ENCODE measurements around the gene ZNF254.
A peak's percentile ranks its signal among the peaks of the same experiment; 100 is the strongest.

GRCh38 chr19:24074720-24075454 is 12.1 kb upstream of the ZNF254 start:
- TF ChIP-seq CTCF (conservative IDR thresholded peaks at IDR 0.05; ENCODE audit: low read depth, low read length) (0 out of 2 replicates have a peak, but pooled peaks have one; percentile 17), CEBPB (IDR thresholded peaks at IDR 0.05; ENCODE audit: low read depth, low read length) (peak; percentile 82; the same call in 1 of the 2 replicates), RFX5 (IDR thresholded peaks at IDR 0.05; ENCODE audit: low read depth, low read length) (no peak), MAZ (IDR thresholded peaks at IDR 0.05; ENCODE audit: borderline replicate concordance, low read depth, low read length) (no peak), RAD21 (IDR thresholded peaks at IDR 0.05; ENCODE audit: low read length) (no peak), POLR2A (IDR thresholded peaks at IDR 0.05; ENCODE audit: low read depth, low read length) (no peak), MXI1 (IDR thresholded peaks at IDR 0.05; ENCODE audit: borderline replicate concordance, low read depth, low read length) (no peak), USF2 (IDR thresholded peaks at IDR 0.05; ENCODE audit: low read depth, low read length) (no peak), SMC3 (IDR thresholded peaks at IDR 0.05; ENCODE audit: low read depth, low read length) (no peak)
- TF ChIP-seq, protein P1, sequence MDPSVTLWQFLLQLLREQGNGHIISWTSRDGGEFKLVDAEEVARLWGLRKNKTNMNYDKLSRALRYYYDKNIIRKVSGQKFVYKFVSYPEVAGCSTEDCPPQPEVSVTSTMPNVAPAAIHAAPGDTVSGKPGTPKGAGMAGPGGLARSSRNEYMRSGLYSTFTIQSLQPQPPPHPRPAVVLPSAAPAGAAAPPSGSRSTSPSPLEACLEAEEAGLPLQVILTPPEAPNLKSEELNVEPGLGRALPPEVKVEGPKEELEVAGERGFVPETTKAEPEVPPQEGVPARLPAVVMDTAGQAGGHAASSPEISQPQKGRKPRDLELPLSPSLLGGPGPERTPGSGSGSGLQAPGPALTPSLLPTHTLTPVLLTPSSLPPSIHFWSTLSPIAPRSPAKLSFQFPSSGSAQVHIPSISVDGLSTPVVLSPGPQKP (IDR thresholded peaks at IDR 0.05; ENCODE audit: borderline replicate concordance, low read depth, low read length): no peak

Measured in IMR-90 (cell line).